Neural crest cell (in vitro differentiated cells): Measurements from ENCODE around the gene ELF4. TPM values are rescaled to one million over a fixed set of nuclear protein-coding genes. Genes with fewer than 3 reads are reported as not detected.

ENCODE experiments used
- DNase-seq: peaks from one replicate; pipeline ENCODE4 v3.0.0; 2021; ENCODE audit warnings: low read depth, mixed read lengths, low spot score
- H3K27ac Mint-ChIP-seq: one replicate; pipeline ENCODE4 v1.8.0; 2021; ENCODE audit warnings: mild to moderate bottlenecking, mixed read lengths; ENCODE audit not compliant: unreplicated experiment
- H3K27me3 Mint-ChIP-seq: 2 replicates; pipeline ENCODE4 v1.8.0; 2021; ENCODE audit warnings: low read depth, mild to moderate bottlenecking, mixed read lengths
- H3K36me3 Mint-ChIP-seq: 2 replicates; pipeline ENCODE4 v1.8.0; 2021; ENCODE audit warnings: low read depth, mild to moderate bottlenecking, mixed read lengths
- H3K4me1 Mint-ChIP-seq: 2 replicates; pipeline ENCODE4 v1.8.0; 2021; ENCODE audit warnings: mixed read lengths
- H3K4me3 Mint-ChIP-seq: one replicate; pipeline ENCODE4 v1.8.0; 2021; ENCODE audit warnings: mild to moderate bottlenecking, mixed read lengths
- H3K9me3 Mint-ChIP-seq: 2 replicates; pipeline ENCODE4 v1.8.0; 2021; ENCODE audit warnings: mixed read lengths
- total RNA-seq: library from RNA; stranded (reverse); gene quantifications from 2 replicates; pipeline ENCODE4 v1.2.1, GENCODE V29; 2021
- TF ChIP-seq, protein P1 (sequence below): fragments of 200-600 bp; sonication (generic); conservative IDR thresholded peaks from 2 replicates; pipeline ENCODE4 v1.5.0; 2021; ENCODE audit warnings: antibody characterized with exemption, mild to moderate bottlenecking

Gene ELF4
- total RNA-seq, 1 donor from 2014 or later, result 0.86 TPM

DNA sequence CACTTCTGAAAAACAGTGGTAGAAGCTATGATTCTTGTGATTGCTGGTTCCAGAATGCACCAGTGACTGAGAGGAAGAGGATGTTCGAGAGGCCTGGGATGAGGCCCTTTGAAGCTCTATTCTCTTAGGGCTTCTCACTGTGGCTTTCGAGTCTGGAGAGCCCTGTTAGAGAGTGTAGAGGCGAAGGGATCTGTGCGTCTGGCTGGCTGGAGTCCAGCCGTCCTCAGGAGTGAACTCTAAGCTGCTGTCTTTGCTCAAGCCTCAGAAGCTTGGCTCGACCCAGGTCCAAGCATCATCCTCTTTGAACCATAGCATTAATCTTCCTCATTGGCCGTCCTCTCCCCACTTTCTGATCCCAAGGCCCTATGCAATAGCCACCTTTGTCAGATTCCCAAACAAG is 51.6 kb downstream of the ELF4 start:
- TF ChIP-seq, protein P1, sequence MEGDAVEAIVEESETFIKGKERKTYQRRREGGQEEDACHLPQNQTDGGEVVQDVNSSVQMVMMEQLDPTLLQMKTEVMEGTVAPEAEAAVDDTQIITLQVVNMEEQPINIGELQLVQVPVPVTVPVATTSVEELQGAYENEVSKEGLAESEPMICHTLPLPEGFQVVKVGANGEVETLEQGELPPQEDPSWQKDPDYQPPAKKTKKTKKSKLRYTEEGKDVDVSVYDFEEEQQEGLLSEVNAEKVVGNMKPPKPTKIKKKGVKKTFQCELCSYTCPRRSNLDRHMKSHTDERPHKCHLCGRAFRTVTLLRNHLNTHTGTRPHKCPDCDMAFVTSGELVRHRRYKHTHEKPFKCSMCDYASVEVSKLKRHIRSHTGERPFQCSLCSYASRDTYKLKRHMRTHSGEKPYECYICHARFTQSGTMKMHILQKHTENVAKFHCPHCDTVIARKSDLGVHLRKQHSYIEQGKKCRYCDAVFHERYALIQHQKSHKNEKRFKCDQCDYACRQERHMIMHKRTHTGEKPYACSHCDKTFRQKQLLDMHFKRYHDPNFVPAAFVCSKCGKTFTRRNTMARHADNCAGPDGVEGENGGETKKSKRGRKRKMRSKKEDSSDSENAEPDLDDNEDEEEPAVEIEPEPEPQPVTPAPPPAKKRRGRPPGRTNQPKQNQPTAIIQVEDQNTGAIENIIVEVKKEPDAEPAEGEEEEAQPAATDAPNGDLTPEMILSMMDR, result no peak
- peaks cover 5% of the 10 kb centered on the region for H3K36me3 Mint-ChIP-seq
- H3K4me3 Mint-ChIP-seq, result peak overlapping the region; percentile 75
- peaks cover 3% of the 10 kb centered on the region for H3K9me3 Mint-ChIP-seq
- no peak overlapping the region for H3K27ac Mint-ChIP-seq
- no peak for DNase-seq
- H3K27me3 Mint-ChIP-seq, result peaks cover 4% of the 10 kb centered on the region
- peaks cover 4% of the 10 kb centered on the region for H3K4me1 Mint-ChIP-seq

DNA sequence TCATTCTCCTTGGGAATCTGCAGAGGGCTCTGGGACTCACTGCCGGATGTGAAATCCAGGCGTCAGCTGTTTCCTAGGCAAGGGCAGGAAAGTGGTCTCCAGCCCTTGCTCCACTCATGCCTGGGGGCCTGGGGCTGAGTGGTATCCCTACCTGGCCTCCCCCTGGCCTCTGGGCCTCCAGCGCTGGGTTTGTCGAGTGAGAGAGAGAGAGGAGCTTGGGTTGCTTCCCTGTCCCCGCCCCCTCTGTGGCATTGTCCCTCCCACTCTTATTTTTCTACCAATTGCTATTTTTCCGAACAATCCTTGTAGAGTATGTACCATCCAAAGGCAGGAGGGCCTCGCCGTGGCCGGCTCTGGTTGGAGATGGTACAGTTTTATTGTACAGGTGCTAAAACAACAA is 53.1 kb downstream of the ELF4 start:
- no peak overlapping the region for H3K27ac Mint-ChIP-seq
- peaks cover 5% of the 10 kb centered on the region for H3K36me3 Mint-ChIP-seq
- peaks cover 3% of the 10 kb centered on the region for H3K9me3 Mint-ChIP-seq
- TF ChIP-seq, protein P1, result no peak
- no peak overlapping the region for H3K4me3 Mint-ChIP-seq
- H3K27me3 Mint-ChIP-seq, result peaks cover 4% of the 10 kb centered on the region
- H3K4me1 Mint-ChIP-seq, result peaks cover 4% of the 10 kb centered on the region
- DNase-seq, result no peak

DNA sequence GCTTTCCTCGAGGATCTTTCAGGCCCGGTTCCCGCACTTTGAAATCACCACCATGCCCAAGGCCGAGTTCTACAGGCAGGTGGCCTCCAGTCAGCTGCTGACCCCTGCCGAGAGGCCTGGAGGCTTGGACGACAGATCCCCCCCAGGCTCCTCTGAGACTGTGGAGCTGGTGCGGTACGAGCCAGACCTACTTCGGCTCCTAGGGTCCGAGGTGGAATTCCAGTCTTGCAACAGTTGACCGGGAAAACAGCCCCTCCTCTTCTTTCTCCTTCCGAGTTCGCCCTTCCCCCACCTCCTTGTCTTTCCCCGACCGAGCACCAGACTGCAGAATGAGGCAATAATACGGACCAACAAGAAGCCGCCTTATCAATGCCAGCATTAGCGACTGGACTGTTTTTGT is 54.4 kb downstream of the ELF4 start:
- peaks cover 4% of the 10 kb centered on the region for H3K27me3 Mint-ChIP-seq
- H3K36me3 Mint-ChIP-seq, result peaks cover 9% of the 10 kb centered on the region
- TF ChIP-seq, protein P1, result no peak
- H3K4me1 Mint-ChIP-seq, result peaks cover 4% of the 10 kb centered on the region
- no peak for DNase-seq
- H3K9me3 Mint-ChIP-seq, result peaks cover 3% of the 10 kb centered on the region
- no peak overlapping the region for H3K27ac Mint-ChIP-seq
- no peak overlapping the region for H3K4me3 Mint-ChIP-seq

DNA sequence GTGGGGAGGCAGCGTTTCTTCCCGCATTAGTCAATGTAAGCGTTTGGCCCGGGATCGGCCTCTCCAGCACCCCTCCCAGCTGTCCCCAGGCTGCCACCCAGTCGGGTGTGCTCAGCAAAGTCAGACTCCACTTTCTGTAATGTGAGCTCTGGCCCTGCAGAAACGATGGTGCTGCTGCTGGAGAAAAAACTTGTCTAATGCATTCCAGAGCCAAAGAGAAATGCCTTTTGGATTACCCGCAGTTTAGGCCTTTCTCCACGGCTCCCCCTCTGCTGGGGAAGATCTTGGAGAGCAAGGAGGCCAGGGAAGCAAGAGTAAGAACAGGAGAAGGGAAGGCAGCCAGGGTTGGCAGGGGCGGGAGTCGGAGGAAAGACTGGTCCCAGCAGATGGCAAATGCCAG is 55.2 kb downstream of the ELF4 start:
- no peak for DNase-seq
- H3K36me3 Mint-ChIP-seq, result peaks cover 9% of the 10 kb centered on the region
- H3K9me3 Mint-ChIP-seq, result peaks cover 3% of the 10 kb centered on the region
- peaks cover 4% of the 10 kb centered on the region for H3K4me1 Mint-ChIP-seq
- no peak overlapping the region for H3K4me3 Mint-ChIP-seq
- TF ChIP-seq, protein P1, result no peak
- peaks cover 4% of the 10 kb centered on the region for H3K27me3 Mint-ChIP-seq
- no peak overlapping the region for H3K27ac Mint-ChIP-seq

DNA sequence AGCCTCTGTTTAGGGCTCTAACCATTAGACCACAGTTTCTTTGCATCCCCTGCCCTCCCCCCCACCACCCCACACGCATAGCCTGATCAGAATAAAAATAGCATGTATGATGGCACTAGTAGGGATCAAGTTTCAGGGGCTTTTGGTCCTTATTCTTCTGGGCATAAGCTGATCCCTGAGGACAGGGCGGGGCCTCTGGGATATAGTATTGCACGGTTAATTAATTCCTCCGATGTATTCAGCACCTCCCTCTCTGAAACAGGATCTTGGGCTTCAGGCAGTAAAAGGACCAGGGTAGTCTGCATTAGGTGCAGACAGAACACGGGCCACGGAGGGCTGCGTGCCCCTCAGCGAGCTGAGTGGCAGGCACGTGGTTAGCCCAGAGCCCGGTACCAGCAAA is 57.1 kb downstream of the ELF4 start:
- TF ChIP-seq, protein P1, result no peak
- Mint-ChIP-seq H3K27me3 (no peaks in the 10 kb centered on the region), H3K27ac (no peak overlapping the region), H3K4me3 (no peak overlapping the region), H3K4me1 (no peaks in the 10 kb centered on the region), H3K36me3 (peaks cover 13% of the 10 kb centered on the region), H3K9me3 (peaks cover 3% of the 10 kb centered on the region)
- no peak for DNase-seq
